CD14-positive monocyte (primary cell): ENCODE measurements around the gene KCNAB1. TPM values are rescaled to one million over a fixed set of nuclear protein-coding genes. Genes with fewer than 3 reads are reported as not detected.
A peak's percentile ranks its signal among the peaks of the same experiment; 100 is the strongest.

ENCODE experiments used
- DNase-seq, 3 donors: peaks; one replicate each; pipeline ENCODE4 v3.0.0-alpha.2; 2011 to 2022
- H2AFZ ChIP-seq: 2 replicates; pipeline ENCODE4 v1.6.0; 2012; ENCODE audit warnings: mild to moderate bottlenecking, low read depth, low read length, inconsistent platforms; ENCODE audit not compliant: insufficient read depth, poor library complexity, severe bottlenecking
- H3K27ac ChIP-seq, 2 donors: 1 replicate in 1 of 2; 2 replicates in 1 of 2; pipeline ENCODE4 v1.5.1; 2012 to 2013; ENCODE audit warnings: low read length in 2 of 2, control low read depth in 1 of 2, inconsistent platforms in 1 of 2, low read depth in 1 of 2, mild to moderate bottlenecking in 1 of 2
- H3K27me3 ChIP-seq, 2 donors: one replicate each; pipeline versions ENCODE4 v1.6.0 to v1.6.1; 2011 to 2013; ENCODE audit warnings: low read length in 2 of 2; ENCODE audit not compliant: control insufficient read depth in 2 of 2, insufficient read depth in 2 of 2
- H3K36me3 ChIP-seq, 2 donors: replicated peaks in 1 of 2; 1 replicate in 1 of 2; 2 replicates in 1 of 2; pipeline versions ENCODE4 v1.5.1 to v1.6.1; 2012 to 2013; ENCODE audit warnings: low read length in 2 of 2, control low read depth in 1 of 2, inconsistent platforms in 1 of 2, mild to moderate bottlenecking in 1 of 2; ENCODE audit not compliant: insufficient read depth in 2 of 2, control insufficient read depth in 1 of 2
- H3K4me1 ChIP-seq, 2 donors: 1 replicate in 1 of 2; 2 replicates in 1 of 2; pipeline versions ENCODE4 v1.5.1 to v1.6.1; 2012 to 2013; ENCODE audit warnings: low read length in 2 of 2, control low read depth in 1 of 2, inconsistent platforms in 1 of 2, mild to moderate bottlenecking in 1 of 2, moderate library complexity in 1 of 2; ENCODE audit not compliant: insufficient read depth in 2 of 2, control insufficient read depth in 1 of 2
- H3K4me2 ChIP-seq: replicated peaks from 2 replicates; pipeline ENCODE3; 2012; ENCODE audit warnings: low read length, moderate library complexity, mild to moderate bottlenecking; ENCODE audit not compliant: poor library complexity, severe bottlenecking; ENCODE audit errors: extremely low read depth
- H3K4me3 ChIP-seq, 3 experiments: fragments of 200-600 bp in 1 of 3; sonication (generic) in 1 of 3; replicated peaks in 1 of 3; 1 replicate in 2 of 3; 2 replicates in 1 of 3; pipeline ENCODE4 v1.5.1; 2011 to 2013; ENCODE audit warnings: low read length in 3 of 3, mild to moderate bottlenecking in 3 of 3, control low read depth in 2 of 3, low read depth in 2 of 3, inconsistent platforms in 1 of 3, moderate library complexity in 1 of 3
- H3K79me2 ChIP-seq: 2 replicates; pipeline ENCODE4 v1.6.0; 2012; ENCODE audit warnings: mild to moderate bottlenecking, control low read depth, inconsistent platforms, low read length, moderate library complexity; ENCODE audit not compliant: insufficient read depth
- H3K9ac ChIP-seq: 2 replicates; pipeline ENCODE4 v1.6.0; 2017; ENCODE audit warnings: low read length, mild to moderate bottlenecking; ENCODE audit not compliant: insufficient read depth, poor library complexity, severe bottlenecking
- H3K9me3 ChIP-seq, 2 donors: replicated peaks in 1 of 2; 1 replicate in 1 of 2; 2 replicates in 1 of 2; pipeline versions ENCODE4 v1.5.1 to v1.6.1; 2012 to 2013; ENCODE audit warnings: low read length in 2 of 2, control low read depth in 1 of 2; ENCODE audit not compliant: control insufficient read depth in 1 of 2, insufficient read depth in 1 of 2
- H4K20me1 ChIP-seq: 2 replicates; pipeline ENCODE4 v1.6.0; 2012; ENCODE audit warnings: mild to moderate bottlenecking, low read length, control low read depth, moderate library complexity; ENCODE audit not compliant: insufficient read depth
- H3K27ac Mint-ChIP-seq, 7 donors: one replicate each; pipeline ENCODE4 v1.8.0; 2020; ENCODE audit warnings: mild to moderate bottlenecking in 7 of 7, mixed read lengths in 7 of 7, moderate library complexity in 6 of 7, inconsistent platforms in 2 of 7
- H3K27me3 Mint-ChIP-seq, 3 donors: one replicate each; pipeline ENCODE4 v1.8.0; 2021 to 2022; ENCODE audit warnings: low read depth in 3 of 3, mild to moderate bottlenecking in 3 of 3, mixed read lengths in 3 of 3, moderate library complexity in 3 of 3, inconsistent platforms in 1 of 3
- H3K36me3 Mint-ChIP-seq, 2 donors: one replicate each; pipeline ENCODE4 v1.8.0; 2020; ENCODE audit warnings: mixed read lengths in 2 of 2, inconsistent platforms in 1 of 2, mild to moderate bottlenecking in 1 of 2
- H3K4me1 Mint-ChIP-seq: one replicate; pipeline ENCODE4 v1.8.0; 2020; ENCODE audit warnings: mild to moderate bottlenecking, mixed read lengths
- H3K4me3 Mint-ChIP-seq, 2 donors: one replicate each; pipeline ENCODE4 v1.8.0; 2020; ENCODE audit warnings: mild to moderate bottlenecking in 2 of 2, mixed read lengths in 2 of 2, moderate library complexity in 1 of 2
- H3K9me3 Mint-ChIP-seq, 7 donors: one replicate each; pipeline ENCODE4 v1.8.0; 2020 to 2022; ENCODE audit warnings: mixed read lengths in 7 of 7, mild to moderate bottlenecking in 6 of 7, moderate library complexity in 6 of 7, inconsistent platforms in 2 of 7
- WGBS: methylation state at CpG from one replicate; pipeline ENCODE4 v1.1.5; 2013; ENCODE audit warnings: missing lambda C conversion rate; ENCODE audit not compliant: insufficient coverage; 5-methylcytosine and 5-hydroxymethylcytosine counted together
- intact Hi-C, 2 donors: fragments of 100-400 bp; cut with micrococcal nuclease; formaldehyde crosslinking; loops; one replicate each; pipeline versions ENCODE4 v1.15.0 to v1.15.1; 2023
- polyA plus RNA-seq, 3 donors: library from polyadenylated mRNA; depleted of rRNA in 1 of 3; unstranded in 2 of 3; stranded (reverse) in 1 of 3; fragments of 300-500 nt in 2 of 3; fragments of >200 nt in 1 of 3; fragmentation: Illumina TruSeq in 2 of 3; gene quantifications; 1 replicate in 2 of 3; 2 replicates in 1 of 3; pipeline ENCODE4 v1.2.3, GENCODE V29; 2012 to 2021
- TF ChIP-seq, protein P1 (sequence below): fragments of 200-600 bp; IDR thresholded peaks from one replicate; pipeline ENCODE4 v1.8.0; 2022; ENCODE audit warnings: antibody characterized with exemption, mild to moderate bottlenecking

KCNAB1 gene
- polyA plus RNA-seq, 3 donors, result 0.08 to 0.14 TPM; not detected in 1

DNA sequence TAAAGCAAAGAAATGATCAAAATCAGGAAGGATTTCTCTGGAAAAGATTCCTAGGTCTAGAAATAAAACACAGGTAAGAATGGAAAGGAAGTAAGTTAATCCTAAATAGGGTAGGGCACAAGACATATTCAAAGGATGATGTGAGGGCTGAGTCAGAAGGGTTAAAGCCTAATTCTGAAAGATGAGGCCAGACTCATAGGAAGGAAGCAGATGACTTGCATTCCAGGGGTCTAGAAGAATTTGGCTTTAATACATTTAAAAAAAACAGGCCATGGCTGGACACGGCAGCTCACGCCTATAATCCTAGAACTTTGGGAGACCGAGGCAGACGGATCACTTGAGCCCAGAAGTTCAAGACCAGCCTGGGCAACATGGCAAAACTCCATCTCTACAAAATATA lies 431.4 kb downstream of the KCNAB1 start:
- no peak overlapping the region for H3K4me2 ChIP-seq
- WGBS, result 92% methylated on average over 4 of the region's 4 CpGs
- no peaks in the 10 kb centered on the region for H3K9me3 ChIP-seq
- DNase-seq, result no peak
- peaks cover 18 to 28% of the 10 kb centered on the region in 2 donors for H3K4me1 ChIP-seq
- H3K27me3 ChIP-seq, result no peaks in the 10 kb centered on the region
- peak overlapping the region in 1 of 2 donors; percentile 43 for H3K27ac ChIP-seq
- H3K9me3 Mint-ChIP-seq, result peaks cover 0 to 2% (median 0%) of the 10 kb centered on the region in 7 donors
- TF ChIP-seq, protein P1, sequence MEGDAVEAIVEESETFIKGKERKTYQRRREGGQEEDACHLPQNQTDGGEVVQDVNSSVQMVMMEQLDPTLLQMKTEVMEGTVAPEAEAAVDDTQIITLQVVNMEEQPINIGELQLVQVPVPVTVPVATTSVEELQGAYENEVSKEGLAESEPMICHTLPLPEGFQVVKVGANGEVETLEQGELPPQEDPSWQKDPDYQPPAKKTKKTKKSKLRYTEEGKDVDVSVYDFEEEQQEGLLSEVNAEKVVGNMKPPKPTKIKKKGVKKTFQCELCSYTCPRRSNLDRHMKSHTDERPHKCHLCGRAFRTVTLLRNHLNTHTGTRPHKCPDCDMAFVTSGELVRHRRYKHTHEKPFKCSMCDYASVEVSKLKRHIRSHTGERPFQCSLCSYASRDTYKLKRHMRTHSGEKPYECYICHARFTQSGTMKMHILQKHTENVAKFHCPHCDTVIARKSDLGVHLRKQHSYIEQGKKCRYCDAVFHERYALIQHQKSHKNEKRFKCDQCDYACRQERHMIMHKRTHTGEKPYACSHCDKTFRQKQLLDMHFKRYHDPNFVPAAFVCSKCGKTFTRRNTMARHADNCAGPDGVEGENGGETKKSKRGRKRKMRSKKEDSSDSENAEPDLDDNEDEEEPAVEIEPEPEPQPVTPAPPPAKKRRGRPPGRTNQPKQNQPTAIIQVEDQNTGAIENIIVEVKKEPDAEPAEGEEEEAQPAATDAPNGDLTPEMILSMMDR, result no peak
- peaks cover 59% of the 10 kb centered on the region for H4K20me1 ChIP-seq
- peaks cover 36% of the 10 kb centered on the region for H3K4me1 Mint-ChIP-seq
- H3K4me3 ChIP-seq, result no peak overlapping the region
- peak overlapping the region in 2 of 7 donors; percentile 43 to 78 for H3K27ac Mint-ChIP-seq
- no peak overlapping the region for H2AFZ ChIP-seq
- intact Hi-C loops, result loop anchor here (5.0 to 10.0 kb wide), 5 partner anchors 53 to 593 kb away; partner anchors contain the start of gene TIPARP (in 1 of the 2)
- peaks cover 51 to 64% of the 10 kb centered on the region in 2 donors for H3K36me3 ChIP-seq
- peaks cover 82% of the 10 kb centered on the region for H3K79me2 ChIP-seq
- H3K9ac ChIP-seq, result no peak overlapping the region
- no peak overlapping the region for H3K4me3 Mint-ChIP-seq
- peaks cover 0 to 2% (median 2%) of the 10 kb centered on the region in 3 donors for H3K27me3 Mint-ChIP-seq
- H3K36me3 Mint-ChIP-seq, result peaks cover 53 to 61% of the 10 kb centered on the region in 2 donors

DNA sequence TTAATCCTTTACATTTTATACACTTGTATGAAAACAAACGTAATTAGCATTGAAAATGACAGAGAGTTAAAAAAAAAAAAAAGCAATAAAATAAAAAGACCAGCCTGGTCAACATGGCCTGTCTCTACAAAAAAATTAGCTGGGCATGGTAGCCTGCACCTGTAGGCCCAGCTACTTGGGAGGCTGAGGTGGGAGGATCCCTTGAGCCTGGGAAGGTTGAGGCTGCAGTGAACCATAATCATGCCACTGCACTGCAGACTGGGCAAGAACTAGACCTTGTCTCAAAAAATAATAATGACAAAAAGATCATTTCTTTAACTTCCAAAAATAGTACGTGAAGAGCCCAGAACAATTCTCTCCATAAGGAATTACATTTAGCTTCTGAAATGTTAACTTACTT lies 432.6 kb downstream of the KCNAB1 start:
- H3K9me3 Mint-ChIP-seq, result peaks cover 0 to 2% (median 0%) of the 10 kb centered on the region in 7 donors
- intact Hi-C loops, result loop anchor here (5.0 to 10.0 kb wide), 5 partner anchors 52 to 592 kb away; partner anchors contain the start of gene TIPARP (in 1 of the 2)
- no peak for DNase-seq
- no peak overlapping the region for H3K4me3 Mint-ChIP-seq
- H3K4me1 Mint-ChIP-seq, result peaks cover 36% of the 10 kb centered on the region
- peak overlapping the region; percentile 88 for H3K4me2 ChIP-seq
- peaks cover 70% of the 10 kb centered on the region for H3K79me2 ChIP-seq
- H3K4me3 ChIP-seq, result peak overlapping the region in 1 of 3 experiments; percentile 92
- WGBS, result no CpG with 5 or more reads among the region's 2 CpGs
- H2AFZ ChIP-seq, result no peak overlapping the region
- peaks cover 42 to 49% of the 10 kb centered on the region in 2 donors for H3K36me3 Mint-ChIP-seq
- peaks cover 46% of the 10 kb centered on the region for H4K20me1 ChIP-seq
- peaks cover 0 to 3% (median 2%) of the 10 kb centered on the region in 3 donors for H3K27me3 Mint-ChIP-seq
- TF ChIP-seq, protein P1, result no peak
- no peaks in the 10 kb centered on the region for H3K9me3 ChIP-seq
- H3K9ac ChIP-seq, result peak overlapping the region; percentile 85
- H3K27ac ChIP-seq, result peak overlapping the region in 1 of 2 donors; percentile 93
- peaks cover 18 to 28% of the 10 kb centered on the region in 2 donors for H3K4me1 ChIP-seq
- no peaks in the 10 kb centered on the region for H3K27me3 ChIP-seq
- peaks cover 41 to 51% of the 10 kb centered on the region in 2 donors for H3K36me3 ChIP-seq
- H3K27ac Mint-ChIP-seq, result peak overlapping the region in 3 of 7 donors; percentile 30 to 68 (median 30)
